ENCODE results near the gene HAP1. TPM values are rescaled to one million over a fixed set of nuclear protein-coding genes. Genes with fewer than 3 reads are reported as not detected.
"Not testable (repeated sequence)": the region's sequence is repeated elsewhere in the genome, so short reads cannot be mapped to it uniquely, and the experiment has no call there.

HAP1 gene
- total RNA-seq, 1 donor from 2014 or later, result 1.9 TPM

- no peak for DNase-seq (ENCODE audit: low spot score)
Measured at GRCh38 chr17:41690497-41690896, 43.9 kb downstream of the HAP1 start.

DNA sequence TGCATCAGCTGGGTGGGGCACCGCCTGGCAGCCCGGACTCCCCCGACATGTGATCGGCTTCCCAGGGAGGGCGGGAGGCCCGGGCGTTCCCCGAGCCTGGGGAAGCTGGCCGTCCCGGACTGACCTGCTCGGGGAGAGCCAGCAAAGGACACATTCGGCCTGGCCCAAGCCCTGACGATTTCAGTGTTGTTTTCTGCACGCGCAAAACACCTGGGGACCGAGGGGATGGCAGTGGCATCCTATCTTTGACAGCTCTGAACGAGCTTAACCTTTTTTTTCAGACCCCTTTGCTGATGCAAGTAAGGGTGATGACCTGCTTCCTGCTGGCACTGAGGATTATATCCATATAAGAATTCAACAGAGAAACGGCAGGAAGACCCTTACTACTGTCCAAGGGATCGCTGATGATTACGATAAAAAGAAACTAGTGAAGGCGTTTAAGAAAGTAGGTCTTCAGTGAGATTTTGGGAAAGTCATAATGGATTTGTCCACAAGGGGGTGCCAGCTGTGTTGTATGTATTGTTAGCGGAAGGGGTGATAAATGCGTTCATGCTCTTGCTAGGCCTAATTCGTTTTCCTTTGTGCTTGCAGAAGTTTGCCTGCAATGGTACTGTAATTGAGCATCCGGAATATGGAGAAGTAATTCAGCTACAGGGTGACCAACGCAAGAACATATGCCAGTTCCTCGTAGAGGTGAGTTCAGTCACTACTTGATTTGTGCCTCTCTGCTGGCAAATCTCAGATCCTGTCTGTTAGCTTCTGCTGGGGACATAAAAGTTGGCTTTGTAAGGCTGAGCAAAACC is 44.7 kb downstream of the HAP1 start:
- DNase-seq (ENCODE audit: low spot score), result no peak

- peak; percentile 100 for DNase-seq (ENCODE audit: low spot score)
Measured at GRCh38 chr17:41688641-41689496, 45.6 kb downstream of the HAP1 start, which contains the start of gene EIF1. TSS of gene EIF1 (plus strand) at chr17:41688885. CDS start at chr17:41689039, 154 bp downstream.

DNA sequence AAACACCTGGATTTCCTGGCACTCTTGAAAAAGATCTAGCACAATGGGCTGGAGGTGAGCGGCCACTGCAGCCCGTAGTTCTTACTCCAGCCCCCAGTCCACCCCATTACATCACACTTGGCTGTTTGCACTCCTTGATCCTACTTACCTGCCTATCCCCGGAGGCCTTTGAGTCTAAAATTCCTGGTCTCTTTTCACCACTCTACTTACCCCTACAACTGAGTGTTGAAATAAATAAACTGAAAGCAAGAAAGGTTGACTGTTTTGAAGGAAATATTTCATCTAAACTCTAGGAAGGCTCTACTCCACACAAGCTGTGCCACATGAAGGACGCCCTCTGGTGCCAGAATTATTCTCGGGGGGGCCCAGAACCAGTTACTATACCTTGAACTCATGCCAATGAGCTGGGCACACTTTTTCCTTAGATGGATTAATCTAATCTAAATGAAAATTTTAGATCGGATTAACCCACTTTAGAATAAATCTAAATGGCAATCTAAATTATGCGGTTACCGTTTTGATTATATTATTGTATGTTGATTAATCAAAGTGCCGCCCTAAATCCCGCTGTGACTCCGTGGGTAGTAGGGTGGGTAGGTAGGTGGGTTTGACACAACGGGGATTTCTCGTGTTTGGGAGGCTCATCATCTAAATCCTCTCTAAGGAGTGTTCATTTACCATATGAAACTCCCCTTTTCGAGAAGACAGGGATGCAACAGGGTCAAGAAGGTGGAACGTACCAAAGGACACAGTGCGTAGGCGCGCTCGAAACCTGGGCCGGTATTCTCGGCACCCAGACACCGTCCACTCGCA is 46.4 kb downstream of the HAP1 start:
- no peak for DNase-seq (ENCODE audit: low spot score)

GRCh38 chr17:41686281-41686680 is 48.2 kb downstream of the HAP1 start:
- DNase-seq (ENCODE audit: low spot score), result no peak

DNA sequence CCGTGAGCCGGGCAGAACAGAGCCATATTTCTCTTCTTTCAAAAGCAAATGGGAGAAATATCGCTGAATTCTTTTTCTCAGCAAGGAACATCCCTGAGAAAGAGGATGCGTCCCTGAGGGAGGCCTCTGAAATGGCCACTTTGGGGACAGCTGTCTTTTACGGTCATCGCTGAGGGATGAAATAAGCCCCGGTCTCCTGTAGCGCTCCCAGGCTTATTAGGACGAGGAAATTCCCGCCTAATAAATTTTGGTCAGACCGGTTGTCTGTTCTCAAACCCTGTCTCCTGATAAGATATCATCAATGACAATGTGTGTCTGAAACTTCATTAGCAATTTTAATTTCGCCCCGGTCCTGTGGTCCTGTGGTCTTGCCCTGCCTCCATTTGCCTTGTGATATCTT is 48.7 kb downstream of the HAP1 start:
- not testable (repeated sequence) for DNase-seq (ENCODE audit: low spot score)

- DNase-seq (ENCODE audit: low spot score), result no peak
Measured at GRCh38 chr17:41684035-41684434, 50.4 kb downstream of the HAP1 start.

DNA sequence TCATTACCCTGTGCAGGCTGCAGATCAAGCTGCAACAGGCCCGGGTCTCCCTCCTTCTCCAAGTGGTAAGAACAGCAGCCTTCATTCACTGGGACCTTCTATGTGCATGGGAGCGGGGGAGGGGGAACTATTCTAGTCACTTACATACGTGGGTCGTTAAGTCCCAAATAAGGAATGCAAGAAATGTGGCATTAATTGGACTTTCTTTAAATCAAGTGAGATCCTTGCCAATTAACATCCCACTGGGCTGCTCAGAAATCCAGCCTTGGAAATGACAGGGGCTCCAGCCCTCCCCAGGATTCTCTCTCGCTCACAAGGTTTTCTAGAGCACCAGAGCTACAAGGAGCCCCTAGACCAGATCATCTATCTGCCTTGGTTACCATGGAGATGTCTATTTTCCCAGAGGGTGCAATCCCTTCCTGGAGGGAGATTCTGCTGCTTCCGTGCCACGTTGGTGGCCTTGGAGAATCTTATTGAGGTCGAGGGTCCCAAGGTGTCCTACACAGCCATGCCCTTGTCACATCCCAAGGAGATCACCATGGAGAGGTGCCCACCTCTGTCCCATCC is 50.9 kb downstream of the HAP1 start:
- no peak for DNase-seq (ENCODE audit: low spot score)

DNA sequence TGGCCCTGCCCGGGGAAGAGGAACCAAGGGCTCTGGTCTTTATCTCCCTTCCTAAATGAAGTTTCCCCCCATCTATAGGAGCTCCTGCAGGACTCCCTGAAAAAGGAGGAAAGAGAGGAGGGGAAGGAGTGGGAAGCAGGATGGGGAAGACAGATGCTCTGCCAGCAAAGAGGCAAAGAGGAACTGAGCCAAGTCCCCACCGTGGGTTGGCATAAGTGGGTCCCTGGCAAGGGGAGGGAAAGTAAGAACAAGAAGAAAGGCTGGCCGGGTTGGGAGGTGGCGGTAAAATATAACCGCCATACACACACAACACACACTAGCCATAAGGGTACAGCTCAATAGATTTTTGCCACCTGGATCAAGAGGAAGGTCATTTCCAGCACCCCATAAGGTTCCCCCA is 51.8 kb downstream of the HAP1 start:
- no peak for DNase-seq (ENCODE audit: low spot score)

- no peak for DNase-seq (ENCODE audit: low spot score)
Measured at GRCh38 chr17:41681776-41682175, 52.7 kb downstream of the HAP1 start.

- DNase-seq (ENCODE audit: low spot score), result no peak
Measured at GRCh38 chr17:41680426-41681040, 53.9 kb downstream of the HAP1 start.

GRCh38 chr17:41679740-41680425 is 54.6 kb downstream of the HAP1 start:
- no peak for DNase-seq (ENCODE audit: low spot score)

GRCh38 chr17:41678907-41679739 is 55.3 kb downstream of the HAP1 start:
- no peak for DNase-seq (ENCODE audit: low spot score)

GRCh38 chr17:41678411-41678906 is 56.0 kb downstream of the HAP1 start:
- no peak for DNase-seq (ENCODE audit: low spot score)

DNA sequence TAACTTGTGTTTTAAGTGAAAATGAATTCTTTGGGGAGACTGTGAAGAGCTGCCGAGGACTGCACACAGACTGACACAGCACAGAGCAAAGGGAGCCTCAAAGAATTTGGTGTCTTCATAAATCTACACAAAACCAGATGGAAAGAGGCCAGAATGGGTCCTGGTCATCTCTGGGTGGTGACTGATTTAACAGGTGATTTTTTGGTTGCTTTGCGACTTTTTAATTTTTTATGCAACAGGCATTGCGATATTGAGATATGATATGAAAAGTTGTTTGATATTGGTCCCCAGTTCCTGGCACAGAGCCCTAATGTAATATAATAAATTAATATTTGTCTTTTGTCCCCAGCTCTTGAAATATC is 58.4 kb downstream of the HAP1 start:
- no peak for DNase-seq (ENCODE audit: low spot score)

DNA sequence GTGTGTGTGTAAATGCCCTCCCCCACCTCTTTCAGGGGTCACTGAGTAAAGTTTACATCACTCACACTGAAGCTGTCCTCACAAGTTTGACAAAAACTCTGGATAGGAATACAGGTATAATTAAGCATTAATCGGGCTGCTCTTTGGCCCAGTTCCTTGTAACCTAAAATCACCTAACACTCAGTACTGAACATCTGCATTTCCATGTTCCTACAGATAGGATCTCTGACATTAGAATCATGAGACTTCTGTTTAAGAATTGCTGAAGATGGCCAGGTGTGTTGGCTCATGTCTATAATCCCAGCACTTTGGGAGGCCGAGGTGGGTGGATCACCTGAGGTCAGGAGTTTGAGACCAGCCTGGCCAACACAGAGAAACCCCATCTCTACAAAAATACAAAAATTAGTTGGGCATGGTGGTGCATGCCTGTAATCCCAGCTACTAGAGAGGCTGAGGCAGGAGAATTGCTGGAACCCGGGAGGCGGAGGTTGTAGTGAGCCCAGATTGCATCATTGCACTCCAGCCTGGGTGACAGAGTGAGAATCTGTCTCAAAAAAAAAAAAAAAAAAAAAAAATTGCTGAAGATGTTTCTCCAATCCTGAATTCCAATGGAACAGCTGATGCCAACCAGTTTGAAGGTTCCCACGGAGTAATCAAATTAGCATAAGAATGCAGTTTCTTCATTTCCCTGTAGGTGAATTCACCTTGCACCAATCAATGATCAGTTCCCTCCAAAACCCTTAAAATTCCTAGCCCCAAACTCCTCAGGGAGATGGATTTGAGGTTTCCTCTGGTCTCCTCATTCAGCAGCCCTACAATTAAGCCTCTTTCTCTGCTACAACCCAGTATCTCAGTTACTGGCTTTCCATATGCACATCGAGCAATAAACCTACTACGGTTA is 59.0 kb downstream of the HAP1 start:
- DNase-seq (ENCODE audit: low spot score), result not testable (repeated sequence)

All from mucosa of gallbladder (tissue), 1 donor.